ENCODE results near the gene LRRIQ4.

LRRIQ4 gene

DNA sequence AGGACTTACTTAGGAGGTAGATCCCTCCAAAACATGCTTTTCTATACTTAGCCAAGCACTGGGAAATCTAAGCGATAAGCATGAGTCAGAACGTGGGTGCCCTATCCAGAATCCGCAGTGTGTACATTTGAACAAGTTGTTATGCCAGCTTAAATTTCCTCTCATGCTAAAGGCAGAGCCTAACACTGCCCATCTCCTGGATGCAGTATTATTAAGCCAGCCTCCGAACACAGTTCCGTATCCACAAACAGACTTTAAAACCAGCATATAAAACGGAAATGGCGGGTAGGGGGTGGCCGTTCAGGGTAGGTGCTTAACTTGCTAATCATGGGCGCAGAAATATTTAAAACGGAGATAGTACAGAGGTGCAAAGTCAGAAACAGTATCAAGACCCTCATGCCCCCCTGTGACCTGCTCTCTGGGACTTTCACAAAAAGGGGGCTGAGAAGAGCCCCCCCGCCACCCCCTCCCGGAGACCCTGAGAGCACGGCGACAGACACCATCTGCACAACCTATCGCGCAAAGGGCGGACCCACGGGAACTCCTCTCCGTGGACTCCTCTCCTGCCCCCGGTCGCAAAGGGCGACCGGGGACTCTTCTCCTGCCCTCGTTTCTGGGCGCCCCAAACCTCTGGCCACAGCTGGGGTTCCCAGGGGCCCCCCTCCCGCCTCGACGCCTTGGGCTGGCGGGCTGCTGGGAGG, 889 bp upstream of the LRRIQ4 start:
- H3K4me3 ChIP-seq (ENCODE audit: low read depth, low read length), result peak overlapping the region; percentile 87
- TF ChIP-seq, protein P1, sequence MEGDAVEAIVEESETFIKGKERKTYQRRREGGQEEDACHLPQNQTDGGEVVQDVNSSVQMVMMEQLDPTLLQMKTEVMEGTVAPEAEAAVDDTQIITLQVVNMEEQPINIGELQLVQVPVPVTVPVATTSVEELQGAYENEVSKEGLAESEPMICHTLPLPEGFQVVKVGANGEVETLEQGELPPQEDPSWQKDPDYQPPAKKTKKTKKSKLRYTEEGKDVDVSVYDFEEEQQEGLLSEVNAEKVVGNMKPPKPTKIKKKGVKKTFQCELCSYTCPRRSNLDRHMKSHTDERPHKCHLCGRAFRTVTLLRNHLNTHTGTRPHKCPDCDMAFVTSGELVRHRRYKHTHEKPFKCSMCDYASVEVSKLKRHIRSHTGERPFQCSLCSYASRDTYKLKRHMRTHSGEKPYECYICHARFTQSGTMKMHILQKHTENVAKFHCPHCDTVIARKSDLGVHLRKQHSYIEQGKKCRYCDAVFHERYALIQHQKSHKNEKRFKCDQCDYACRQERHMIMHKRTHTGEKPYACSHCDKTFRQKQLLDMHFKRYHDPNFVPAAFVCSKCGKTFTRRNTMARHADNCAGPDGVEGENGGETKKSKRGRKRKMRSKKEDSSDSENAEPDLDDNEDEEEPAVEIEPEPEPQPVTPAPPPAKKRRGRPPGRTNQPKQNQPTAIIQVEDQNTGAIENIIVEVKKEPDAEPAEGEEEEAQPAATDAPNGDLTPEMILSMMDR (IDR thresholded peaks at IDR 0.05; ENCODE audit: borderline replicate concordance, insufficient read depth, low read depth, low read length), result no peak

GRCh38 chr3:169813278-169813677, 608 bp downstream of the LRRIQ4 start:
- H3K4me3 ChIP-seq (ENCODE audit: low read depth, low read length), result peak overlapping the region; percentile 87
- TF ChIP-seq, protein P1 (IDR thresholded peaks at IDR 0.05; ENCODE audit: borderline replicate concordance, insufficient read depth, low read depth, low read length), result no peak

DNA sequence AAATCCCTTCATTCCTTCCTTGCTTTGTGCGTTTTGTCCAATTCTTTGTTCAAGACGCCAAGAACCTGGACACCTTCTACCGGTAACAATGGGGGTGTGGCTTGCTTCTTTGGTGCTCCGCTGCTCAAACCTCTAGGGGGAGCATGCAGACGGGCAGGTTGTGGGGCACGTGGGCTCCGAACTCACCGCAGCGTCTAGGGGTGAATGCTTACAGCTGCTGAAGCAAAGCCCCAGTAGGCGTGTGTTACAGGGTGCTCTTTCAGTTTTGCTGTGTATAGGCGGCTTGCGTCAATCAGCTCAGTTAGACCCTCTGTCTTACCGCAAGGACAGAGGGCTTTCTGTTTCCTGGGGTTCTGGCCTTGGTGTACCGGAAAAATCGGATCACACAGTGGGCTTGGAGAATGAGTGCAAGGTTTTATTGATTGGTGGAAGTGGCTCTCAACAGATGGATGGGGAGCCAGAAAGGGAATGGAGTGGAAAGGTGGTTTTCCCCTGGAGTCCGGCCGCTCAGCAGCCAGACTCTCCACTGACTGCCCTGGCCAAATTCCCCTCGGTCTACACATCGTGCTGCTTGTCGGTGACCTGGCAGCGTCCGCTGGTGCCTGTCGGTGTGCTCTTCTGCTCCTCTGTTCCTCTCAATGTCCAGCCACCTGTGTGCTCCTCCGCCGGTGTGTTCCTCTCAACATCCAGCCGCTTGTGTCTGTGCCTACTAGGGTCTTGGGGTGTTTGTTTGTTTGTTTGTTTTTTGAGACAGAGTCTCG, 1.3 kb downstream of the LRRIQ4 start:
- H3K4me3 ChIP-seq (ENCODE audit: low read depth, low read length), result peak overlapping the region; percentile 87

GRCh38 chr3:169815590-169816150, 3.0 kb downstream of the LRRIQ4 start:
- TF ChIP-seq, protein P1 (IDR thresholded peaks at IDR 0.05; ENCODE audit: borderline replicate concordance, insufficient read depth, low read depth, low read length), result no peak

More for the DNA sequence above, 1.3 kb downstream of the LRRIQ4 start:
- TF ChIP-seq, protein P1 (IDR thresholded peaks at IDR 0.05; ENCODE audit: borderline replicate concordance, insufficient read depth, low read depth, low read length), result peak; percentile 81

GRCh38 chr3:169818316-169818715, 5.6 kb downstream of the LRRIQ4 start:
- TF ChIP-seq, protein P1 (IDR thresholded peaks at IDR 0.05; ENCODE audit: borderline replicate concordance, insufficient read depth, low read depth, low read length), result no peak

More at GRCh38 chr3:169815590-169816150, 3.0 kb downstream of the LRRIQ4 start:
- no peak overlapping the region for H3K4me3 ChIP-seq (ENCODE audit: low read depth, low read length)

GRCh38 chr3:169822091-169822490, 9.4 kb downstream of the LRRIQ4 start:
- no peak overlapping the region for H3K4me3 ChIP-seq (ENCODE audit: low read depth, low read length)
- TF ChIP-seq, protein P1 (IDR thresholded peaks at IDR 0.05; ENCODE audit: borderline replicate concordance, insufficient read depth, low read depth, low read length), result no peak

More at GRCh38 chr3:169818316-169818715, 5.6 kb downstream of the LRRIQ4 start:
- no peak overlapping the region for H3K4me3 ChIP-seq (ENCODE audit: low read depth, low read length)
